Choroid plexus epithelial cell (primary cell): Measurements from ENCODE around the gene TTYH2.

Experiments used
- DNase-seq: peaks from one replicate; pipeline ENCODE4 v3.0.0-alpha.2; 2010; ENCODE audit warnings: low read depth
- H3K4me3 ChIP-seq: 2 replicates; pipeline ENCODE4 v1.5.1; 2011; ENCODE audit warnings: low read depth, mild to moderate bottlenecking, control low read depth, low read length, moderate library complexity
- CTCF ChIP-seq: conservative IDR thresholded peaks from 2 replicates; pipeline ENCODE4 v1.5.1; 2011; ENCODE audit warnings: low read depth, mild to moderate bottlenecking, control low read depth, inconsistent platforms, low read length, moderate library complexity

TTYH2 gene

GRCh38 chr17:74210191-74211140 lies 2.9 kb upstream of the TTYH2 start:
- no peak overlapping the region for H3K4me3 ChIP-seq
- peak; percentile 99 for TF ChIP-seq CTCF
- DNase-seq = peak; percentile 75

GRCh38 chr17:74211141-74211911 lies 2.0 kb upstream of the TTYH2 start:
- peak; percentile 40 for DNase-seq
- TF ChIP-seq CTCF = no peak
- peak overlapping the region; percentile 71 for H3K4me3 ChIP-seq

GRCh38 chr17:74211912-74212208 lies 1.5 kb upstream of the TTYH2 start:
- peak; percentile 38 for DNase-seq
- TF ChIP-seq CTCF = no peak
- H3K4me3 ChIP-seq = peak overlapping the region; percentile 71

GRCh38 chr17:74212209-74212912 lies 1.0 kb upstream of the TTYH2 start:
- H3K4me3 ChIP-seq = peak overlapping the region; percentile 71
- no peak for TF ChIP-seq CTCF
- no peak for DNase-seq

GRCh38 chr17:74213861-74214391 lies 555 bp downstream of the TTYH2 start:
- peak overlapping the region; percentile 56 for H3K4me3 ChIP-seq
- TF ChIP-seq CTCF = no peak
- no peak for DNase-seq

- no peak overlapping the region for H3K4me3 ChIP-seq
- no peak for TF ChIP-seq CTCF
Observed at GRCh38 chr17:74214484-74215341, 1.3 kb downstream of the TTYH2 start.

More at GRCh38 chr17:74214484-74215341, 1.3 kb downstream of the TTYH2 start:
- DNase-seq = no peak
